Dedifferentiated amniotic fluid mesenchymal stem cell (primary cell): Measurements from ENCODE around the gene PPIL4.

Source experiments
- DNase-seq: peaks from one replicate; pipeline ENCODE4 v3.0.0-alpha.2; 2016; ENCODE audit errors: extremely low spot score

Gene PPIL4

GRCh38 chr6:149459761-149460160, 86.1 kb downstream of the PPIL4 start:
- no peak for DNase-seq

DNA sequence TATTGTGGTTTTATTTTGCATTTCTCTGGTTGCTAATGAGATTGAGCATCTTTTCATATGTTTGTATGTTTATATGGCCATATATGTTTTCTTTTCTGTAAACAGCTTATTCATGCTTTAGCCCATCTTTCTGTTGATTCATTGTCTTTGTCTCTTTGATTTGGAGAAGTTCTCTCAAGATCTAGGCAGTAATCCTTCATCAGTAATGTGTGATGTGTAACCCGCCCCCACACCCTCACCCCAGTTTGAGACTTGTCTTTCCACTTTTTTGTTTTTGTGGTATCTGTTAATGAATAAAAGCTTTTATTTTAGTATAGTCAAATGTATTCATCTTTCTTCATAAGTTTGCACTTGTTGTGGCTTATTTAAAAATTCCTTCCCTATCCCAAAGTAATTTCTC, 87.0 kb downstream of the PPIL4 start:
- no peak for DNase-seq

DNA sequence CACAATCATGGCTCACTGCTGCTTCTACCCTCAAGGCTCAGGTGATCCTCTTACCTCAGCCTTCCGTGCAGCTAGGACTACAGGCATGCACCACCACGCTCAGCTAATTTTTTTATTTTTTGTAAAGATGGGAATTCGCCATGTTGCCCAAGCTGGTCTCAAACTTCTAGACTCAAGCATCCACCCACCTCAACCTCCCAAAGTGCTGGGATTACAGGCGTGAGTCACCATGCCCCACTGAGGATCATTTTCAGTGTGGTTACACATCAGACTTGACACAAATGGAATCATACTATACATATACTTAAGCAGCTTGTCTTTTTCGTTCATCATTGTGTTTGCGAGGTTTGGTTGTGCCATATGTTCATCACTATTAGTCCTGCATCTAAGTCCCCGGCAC, 87.6 kb downstream of the PPIL4 start:
- no peak for DNase-seq

DNA sequence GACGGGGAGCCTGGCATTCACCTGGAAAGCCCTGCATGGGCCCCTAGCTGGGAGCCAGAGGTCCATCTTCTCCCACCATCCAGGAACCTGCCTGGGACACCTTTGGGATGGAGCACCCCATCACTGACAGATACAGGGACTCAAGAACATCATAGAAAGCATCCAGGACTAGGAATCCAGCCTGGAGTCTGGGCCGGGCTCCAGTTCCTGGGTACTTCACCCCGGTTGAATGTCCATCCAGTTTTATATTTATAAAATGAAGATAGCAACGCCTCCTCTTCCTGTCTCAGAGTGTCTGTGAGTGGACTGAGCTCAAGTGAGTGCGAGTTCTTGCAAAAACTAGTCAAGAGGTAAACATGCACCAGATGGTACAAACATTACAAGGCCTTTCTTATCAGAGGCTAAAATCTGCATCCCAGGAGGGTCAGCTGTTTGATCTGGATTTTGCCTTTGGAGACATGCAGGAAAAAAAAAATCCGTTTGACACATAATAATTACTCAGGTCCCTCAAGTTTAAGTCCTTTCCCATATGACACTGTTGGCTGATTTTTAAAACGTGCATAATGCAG, 88.4 kb downstream of the PPIL4 start:
- no peak for DNase-seq

DNA sequence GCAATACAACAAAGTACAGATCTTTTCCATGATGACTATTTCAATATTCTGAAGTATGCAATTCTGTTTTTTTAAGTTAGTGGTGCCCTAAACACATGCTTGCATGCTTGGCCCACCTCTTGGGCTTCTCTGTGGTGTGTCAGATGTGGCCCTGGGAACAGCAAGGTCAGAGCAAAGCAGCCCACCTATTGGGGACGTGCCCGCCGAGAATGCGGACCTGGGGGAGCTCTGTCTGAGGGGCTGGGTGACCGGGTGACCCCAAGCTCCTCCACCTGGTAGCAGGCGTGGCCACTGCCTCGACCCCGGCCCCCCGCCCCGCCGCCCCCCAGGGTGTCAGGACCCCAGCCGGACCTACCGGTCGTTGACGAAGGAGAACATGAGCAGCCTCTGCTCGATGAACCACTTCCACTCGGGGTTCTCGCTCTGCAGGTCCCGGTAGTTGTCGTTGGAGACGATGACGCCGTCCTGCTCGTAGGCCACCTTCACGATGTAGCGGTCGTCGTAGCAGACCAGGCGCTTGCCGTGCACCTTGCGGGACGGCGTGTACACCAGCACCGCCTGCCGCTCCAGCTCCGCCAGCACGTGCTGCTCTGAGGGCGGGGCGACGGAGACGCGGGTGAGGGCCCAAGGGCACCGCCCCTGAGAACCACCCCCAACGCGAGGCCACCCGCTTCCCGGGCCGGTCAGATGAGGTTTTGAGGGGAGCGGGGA, 89.4 kb downstream of the PPIL4 start:
- DNase-seq: no peak

DNA sequence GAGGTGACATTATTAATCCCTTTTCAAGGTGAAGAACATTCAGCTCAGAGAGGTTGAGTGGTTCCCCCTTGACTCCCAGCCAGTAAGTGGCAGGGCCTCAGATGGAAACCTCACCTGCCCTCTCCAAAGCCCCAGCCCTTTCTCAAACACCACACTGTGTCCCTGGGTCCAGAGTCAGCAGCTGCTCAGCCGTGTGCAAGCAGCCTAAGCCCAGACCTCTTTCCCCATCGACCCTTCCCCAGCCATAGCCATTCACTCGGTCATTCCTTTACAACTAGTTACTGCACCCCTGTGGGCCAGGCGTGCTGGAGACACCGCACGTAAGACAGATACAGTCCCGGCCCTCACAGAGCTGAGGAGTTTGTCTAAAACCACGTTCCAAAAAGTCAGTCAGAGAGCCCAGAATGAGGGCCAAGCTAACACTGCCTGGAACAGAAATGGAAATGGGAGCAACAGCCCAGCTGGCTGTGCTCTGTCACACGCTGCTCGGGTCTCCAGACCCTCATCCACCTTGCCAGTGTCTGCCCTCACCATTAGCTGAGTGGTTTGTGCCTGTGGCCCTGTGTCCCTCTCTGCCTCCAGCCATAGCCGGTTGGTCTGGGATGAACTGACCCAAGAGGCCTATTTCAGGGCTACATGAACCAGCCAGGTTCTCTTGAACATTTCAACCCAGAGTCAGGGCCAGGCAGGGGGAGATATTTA, 90.7 kb downstream of the PPIL4 start:
- DNase-seq: no peak
